Karpas-422 (cell line): Measurements from ENCODE around the gene CDC25A. TPM values are rescaled to one million over a fixed set of nuclear protein-coding genes. Genes with fewer than 3 reads are reported as not detected.

Experiments
- small RNA-seq: library from RNA; depleted of rRNA; stranded (forward); fragments of <200 nt; gene quantifications from one replicate; pipeline ENCODE3, GENCODE V24; 2014
- total RNA-seq: library from RNA; depleted of rRNA; stranded (reverse); fragments of >200 nt; shearing (Covaris generic); gene quantifications from 2 replicates; pipeline ENCODE4 v1.2.3, GENCODE V29; 2014; ENCODE audit warnings: low replicate concordance; rRNA removed

The CDC25A gene
- total RNA-seq, 1 experiment from 2014 or later: 12.9 TPM

Small RNAs within 50 kb of the gene (small RNA-seq; reads per million reads assigned to genes)
- gene MIR4443 (not detected), gene NDUFB1P1 (0.16 reads per million), gene RNU7-128P (not detected), gene SNRPFP4 (not detected)

Other genes with a start within 250 kb of the CDC25A start
- gene MAP4, start 172.0 kb downstream of the CDC25A start, total RNA-seq: 45.6 and 47.4 TPM in 2 replicates
- 100 and 141 TPM in 2 replicates for gene CAMP, start 35.1 kb upstream of the CDC25A start, total RNA-seq
- gene ZNF589, start 52.7 kb upstream of the CDC25A start, total RNA-seq: 64.5 and 65.2 TPM in 2 replicates
- gene NME6, start 113.0 kb upstream of the CDC25A start, total RNA-seq: 18.5 and 20.4 TPM in 2 replicates
- not detected in 2 replicates for gene SPINK8, start 145.2 kb upstream of the CDC25A start, total RNA-seq
- not detected in 2 replicates for gene FBXW12, start 183.8 kb upstream of the CDC25A start, total RNA-seq
- gene PLXNB1, start 241.7 kb upstream of the CDC25A start, total RNA-seq: 34.0 and 48.3 TPM in 2 replicates